ENCODE results near the gene PITPNC1. TPM values are rescaled to one million over a fixed set of nuclear protein-coding genes. Genes with fewer than 3 reads are reported as not detected.
"Not testable (repeated sequence)": the region's sequence is repeated elsewhere in the genome, so short reads cannot be mapped to it uniquely, and the experiment has no call there.

PITPNC1 gene
- total and polyA plus RNA-seq, 2 donors (not counting 1 experiment from before 2014, with no cell fraction given): 5.8 to 7.1 TPM

GRCh38 chr17:67725373-67725791 lies 348.3 kb downstream of the PITPNC1 start:
- no peak overlapping the region for H3K9ac ChIP-seq (ENCODE audit: insufficient read depth, low read length)

GRCh38 chr17:67725807-67726206 lies 348.7 kb downstream of the PITPNC1 start:
- Histone ChIP-seq H3K27ac (ENCODE audit: insufficient read depth, low read length) (no peak overlapping the region), H3K36me3 (ENCODE audit: control insufficient read depth, insufficient read depth, low read length) (peaks cover 13% of the 10 kb centered on the region)
- no peak for TF ChIP-seq EZH2 (IDR thresholded peaks at IDR 0.05; ENCODE audit: low read length, missing control alignments)

More at GRCh38 chr17:67725373-67725791, 348.3 kb downstream of the PITPNC1 start:
- no peaks in the 10 kb centered on the region for H3K9me3 ChIP-seq (ENCODE audit: control insufficient read depth, insufficient read depth, low read depth, low read length)
- H2AFZ ChIP-seq (ENCODE audit: low read length): no peak overlapping the region
- no peak overlapping the region for H3K4me3 ChIP-seq (replicated peaks in 1 of 4; ENCODE audit: control extremely low read depth in 1 of 4, insufficient read depth in 1 of 4, low read depth in 3 of 4, low read length in 4 of 4)
- no peaks in the 10 kb centered on the region for H4K20me1 ChIP-seq (ENCODE audit: control insufficient read depth, extremely low read depth, insufficient read depth, low read length)
- H3K4me1 ChIP-seq (ENCODE audit: control insufficient read depth, extremely low read depth, insufficient read depth, low read length): no peaks in the 10 kb centered on the region
- no peak for DNase-seq (ENCODE audit: low read depth in 2 of 2)
- peaks cover 5% of the 10 kb centered on the region for H3K79me2 ChIP-seq (ENCODE audit: control insufficient read depth, insufficient read depth, low read length)
- peaks cover 13% of the 10 kb centered on the region for H3K36me3 ChIP-seq (ENCODE audit: control insufficient read depth, insufficient read depth, low read length)
- no peaks in the 10 kb centered on the region for H3K27me3 ChIP-seq (ENCODE audit: control insufficient read depth, insufficient read depth, low read length)
- no peak overlapping the region for H3K4me2 ChIP-seq (ENCODE audit: extremely low read depth, insufficient read depth, low read length)
- H3K27ac ChIP-seq (ENCODE audit: insufficient read depth, low read length): no peak overlapping the region
- TF ChIP-seq EZH2 (IDR thresholded peaks at IDR 0.05; ENCODE audit: low read length, missing control alignments) (no peak), CTCF (conservative IDR thresholded peaks at IDR 0.05 in 1 of 2, IDR thresholded peaks at IDR 0.05 in 1 of 2; ENCODE audit: low read depth in 1 of 2, low read length in 2 of 2) (no peak)

GRCh38 chr17:67727152-67728039 lies 350.3 kb downstream of the PITPNC1 start:
- not testable (repeated sequence) for H3K36me3 ChIP-seq (ENCODE audit: control insufficient read depth, insufficient read depth, low read length); H3K27ac ChIP-seq (ENCODE audit: insufficient read depth, low read length)

More at GRCh38 chr17:67725807-67726206, 348.7 kb downstream of the PITPNC1 start:
- no peak for DNase-seq (ENCODE audit: low read depth in 2 of 2)
- H3K27me3 ChIP-seq (ENCODE audit: control insufficient read depth, insufficient read depth, low read length): no peaks in the 10 kb centered on the region
- no peak overlapping the region for H2AFZ ChIP-seq (ENCODE audit: low read length)
- H3K79me2 ChIP-seq (ENCODE audit: control insufficient read depth, insufficient read depth, low read length): peaks cover 1% of the 10 kb centered on the region
- H4K20me1 ChIP-seq (ENCODE audit: control insufficient read depth, extremely low read depth, insufficient read depth, low read length): no peaks in the 10 kb centered on the region
- no peak overlapping the region for H3K9ac ChIP-seq (ENCODE audit: insufficient read depth, low read length)
- no peaks in the 10 kb centered on the region for H3K4me1 ChIP-seq (ENCODE audit: control insufficient read depth, extremely low read depth, insufficient read depth, low read length)
- H3K4me2 ChIP-seq (ENCODE audit: extremely low read depth, insufficient read depth, low read length): no peak overlapping the region
- no peak overlapping the region for H3K4me3 ChIP-seq (replicated peaks in 1 of 4; ENCODE audit: control extremely low read depth in 1 of 4, insufficient read depth in 1 of 4, low read depth in 3 of 4, low read length in 4 of 4)
- H3K9me3 ChIP-seq (ENCODE audit: control insufficient read depth, insufficient read depth, low read depth, low read length): no peaks in the 10 kb centered on the region

GRCh38 chr17:67729903-67730302 lies 352.8 kb downstream of the PITPNC1 start:
- Histone ChIP-seq H3K36me3 (ENCODE audit: control insufficient read depth, insufficient read depth, low read length) (peaks cover 11% of the 10 kb centered on the region), H3K9me3 (ENCODE audit: control insufficient read depth, insufficient read depth, low read depth, low read length) (no peaks in the 10 kb centered on the region)

More at GRCh38 chr17:67727152-67728039, 350.3 kb downstream of the PITPNC1 start:
- not testable (repeated sequence) for H3K27me3 ChIP-seq (ENCODE audit: control insufficient read depth, insufficient read depth, low read length); H3K9me3 ChIP-seq (ENCODE audit: control insufficient read depth, insufficient read depth, low read depth, low read length); DNase-seq (ENCODE audit: low read depth in 2 of 2); H3K79me2 ChIP-seq (ENCODE audit: control insufficient read depth, insufficient read depth, low read length); H3K4me2 ChIP-seq (ENCODE audit: extremely low read depth, insufficient read depth, low read length); H3K9ac ChIP-seq (ENCODE audit: insufficient read depth, low read length); H2AFZ ChIP-seq (ENCODE audit: low read length); H4K20me1 ChIP-seq (ENCODE audit: control insufficient read depth, extremely low read depth, insufficient read depth, low read length); H3K4me1 ChIP-seq (ENCODE audit: control insufficient read depth, extremely low read depth, insufficient read depth, low read length); H3K4me3 ChIP-seq (replicated peaks in 1 of 4; ENCODE audit: control extremely low read depth in 1 of 4, insufficient read depth in 1 of 4, low read depth in 3 of 4, low read length in 4 of 4)

More at GRCh38 chr17:67729903-67730302, 352.8 kb downstream of the PITPNC1 start:
- no peak for DNase-seq (ENCODE audit: low read depth in 2 of 2)
- H3K4me1 ChIP-seq (ENCODE audit: control insufficient read depth, extremely low read depth, insufficient read depth, low read length): no peaks in the 10 kb centered on the region
- no peaks in the 10 kb centered on the region for H3K27me3 ChIP-seq (ENCODE audit: control insufficient read depth, insufficient read depth, low read length)
- H3K9ac ChIP-seq (ENCODE audit: insufficient read depth, low read length): no peak overlapping the region
- H3K79me2 ChIP-seq (ENCODE audit: control insufficient read depth, insufficient read depth, low read length): no peaks in the 10 kb centered on the region
- no peaks in the 10 kb centered on the region for H4K20me1 ChIP-seq (ENCODE audit: control insufficient read depth, extremely low read depth, insufficient read depth, low read length)
- H3K4me3 ChIP-seq (replicated peaks in 1 of 4; ENCODE audit: control extremely low read depth in 1 of 4, insufficient read depth in 1 of 4, low read depth in 3 of 4, low read length in 4 of 4): no peak overlapping the region
- no peak for TF ChIP-seq EZH2 (IDR thresholded peaks at IDR 0.05; ENCODE audit: low read length, missing control alignments)
- TF ChIP-seq CTCF (conservative IDR thresholded peaks at IDR 0.05 in 1 of 2, IDR thresholded peaks at IDR 0.05 in 1 of 2; ENCODE audit: low read depth in 1 of 2, low read length in 2 of 2): no peak
- no peak overlapping the region for H3K27ac ChIP-seq (ENCODE audit: insufficient read depth, low read length)
- H3K4me2 ChIP-seq (ENCODE audit: extremely low read depth, insufficient read depth, low read length): no peak overlapping the region
- H2AFZ ChIP-seq (ENCODE audit: low read length): no peak overlapping the region

All from fibroblast of lung (primary cell).